CD4-positive, alpha-beta T cell treated with Interleukin-21 for 1 hour (primary cell): Measurements from ENCODE around the gene PKP4.
"Not testable (repeated sequence)": the region's sequence is repeated elsewhere in the genome, so short reads cannot be mapped to it uniquely, and the experiment has no call there.

Source experiments
- DNase-seq: peaks from one replicate; pipeline ENCODE4 v3.0.0-alpha.2; 2020

Gene PKP4

DNA sequence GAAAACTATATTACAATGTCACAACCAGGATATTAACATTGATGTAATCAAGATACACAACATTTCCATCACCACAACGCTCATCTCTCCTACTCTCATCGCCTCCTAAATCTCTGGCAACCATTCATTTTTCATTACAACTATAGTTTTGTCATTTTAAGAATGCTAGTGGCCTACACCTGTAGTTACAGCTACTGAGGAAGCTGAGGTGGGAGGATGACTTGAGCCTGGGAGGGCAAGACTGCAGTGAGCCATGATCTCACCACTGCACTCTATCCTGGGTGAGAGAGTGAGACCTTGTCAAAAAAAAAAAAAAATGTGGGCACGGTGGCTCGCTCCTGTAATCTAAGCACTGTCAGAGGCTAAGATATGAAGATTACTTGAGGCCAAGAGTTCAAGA lies 10.5 kb downstream of the PKP4 start:
- DNase-seq = no peak

DNA sequence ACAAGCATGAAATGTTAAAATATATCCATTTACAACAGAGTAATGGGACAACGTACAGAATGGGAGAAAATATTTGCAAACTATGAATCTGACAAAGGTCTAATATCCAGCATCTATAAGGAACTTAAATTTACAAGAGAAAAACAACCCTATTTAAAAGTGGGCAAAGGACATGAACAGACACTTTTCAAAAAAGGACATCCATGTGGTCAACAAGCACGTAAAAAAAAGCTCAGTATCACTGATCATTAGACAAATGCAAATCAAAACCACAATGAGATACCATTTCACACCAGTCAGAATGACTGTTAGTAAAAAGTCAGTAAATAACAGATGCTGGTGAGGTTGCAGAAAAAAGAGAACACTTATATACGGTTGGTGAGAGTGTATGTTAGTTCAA lies 16.1 kb downstream of the PKP4 start:
- DNase-seq = not testable (repeated sequence)

DNA sequence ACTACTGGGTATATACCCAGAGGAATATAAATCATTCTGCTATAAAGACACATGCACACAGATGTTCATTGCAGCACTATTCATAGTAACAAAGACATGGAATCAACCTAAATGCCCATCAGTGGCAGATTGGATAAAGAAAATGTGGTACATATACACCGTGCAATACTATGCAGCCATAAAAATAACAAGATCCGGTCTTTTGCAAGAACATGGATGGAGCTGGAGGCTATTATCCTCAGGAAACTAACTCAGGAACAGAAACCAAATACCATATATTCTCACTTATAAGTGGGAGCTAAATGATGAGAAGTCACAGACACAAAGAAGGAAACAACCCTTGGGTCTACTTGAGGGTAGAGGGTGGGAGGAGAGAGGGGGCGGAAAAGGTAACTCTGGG lies 16.5 kb downstream of the PKP4 start:
- not testable (repeated sequence) for DNase-seq

DNA sequence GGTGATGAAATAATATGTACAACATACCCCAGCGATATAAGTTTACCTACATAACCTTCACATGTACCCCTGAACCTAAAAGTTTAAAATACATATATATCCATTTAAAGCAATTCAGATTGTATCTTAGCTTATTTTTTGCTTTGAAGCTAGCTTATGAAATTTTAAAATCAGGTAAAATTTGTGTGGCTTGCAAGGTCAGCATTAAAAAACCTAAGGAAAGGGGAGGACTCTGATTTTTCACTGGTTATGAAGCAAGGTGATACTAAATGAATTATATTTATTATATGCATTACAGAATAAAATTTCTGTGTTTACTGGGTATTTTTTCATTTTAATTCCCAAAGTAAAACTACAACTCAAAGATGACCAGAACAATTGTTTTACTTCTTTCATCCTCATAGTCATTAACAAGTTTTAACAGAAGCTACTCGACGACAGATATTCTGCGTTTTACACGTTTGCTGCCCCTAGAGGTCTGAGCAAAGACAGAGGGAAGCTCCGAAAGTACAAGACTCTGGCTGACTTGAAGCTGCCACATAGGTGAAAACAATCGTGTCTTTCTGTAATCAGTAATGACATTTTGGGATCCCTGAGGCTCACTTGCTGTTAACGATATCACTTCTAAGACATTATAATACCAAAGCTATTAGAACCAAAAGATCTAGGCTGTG lies 17.1 kb downstream of the PKP4 start:
- no peak for DNase-seq

DNA sequence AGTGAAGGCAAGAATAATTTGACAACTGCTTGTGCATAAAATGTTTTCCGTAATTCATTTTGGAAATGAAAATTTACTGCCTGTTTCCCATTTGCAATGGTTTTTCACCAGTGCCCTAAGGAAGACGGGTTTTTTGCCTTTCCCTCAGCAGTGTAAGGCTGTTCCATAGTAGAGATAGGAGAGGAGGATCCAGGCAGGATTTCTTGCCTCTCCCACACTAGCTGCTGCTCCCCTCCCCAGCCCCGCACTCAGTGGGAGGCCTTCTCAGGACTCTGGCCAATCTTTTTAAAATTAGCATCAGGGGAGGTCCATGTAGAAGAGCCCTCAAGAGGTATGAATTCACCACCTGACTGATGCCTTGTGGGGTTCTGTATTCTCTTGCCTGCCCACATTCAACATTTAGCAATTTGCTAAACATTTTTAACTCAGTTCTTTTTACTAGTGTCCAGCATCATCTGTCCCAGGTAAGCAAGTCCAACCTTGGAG lies 17.8 kb downstream of the PKP4 start:
- not testable (repeated sequence) for DNase-seq

DNA sequence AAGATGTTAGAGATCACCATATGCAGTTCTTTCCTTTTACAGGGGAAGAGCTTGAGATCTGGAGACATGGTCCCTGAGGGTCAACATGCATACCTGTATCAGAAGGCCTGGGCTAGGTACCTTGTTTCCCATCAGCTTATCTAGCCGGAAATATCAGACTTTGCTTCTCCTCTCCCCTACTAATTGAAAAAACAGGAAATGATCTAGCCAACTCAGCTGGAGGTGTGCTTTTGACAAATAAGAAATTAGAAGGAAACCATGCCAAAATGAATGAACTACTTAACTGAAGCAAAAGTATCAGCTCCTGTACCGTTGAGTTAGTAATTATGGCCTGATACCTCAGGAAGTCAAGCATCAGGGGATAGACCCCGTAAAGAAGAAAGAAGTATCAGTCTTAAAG lies 20.4 kb downstream of the PKP4 start:
- peak; percentile 24 for DNase-seq

DNA sequence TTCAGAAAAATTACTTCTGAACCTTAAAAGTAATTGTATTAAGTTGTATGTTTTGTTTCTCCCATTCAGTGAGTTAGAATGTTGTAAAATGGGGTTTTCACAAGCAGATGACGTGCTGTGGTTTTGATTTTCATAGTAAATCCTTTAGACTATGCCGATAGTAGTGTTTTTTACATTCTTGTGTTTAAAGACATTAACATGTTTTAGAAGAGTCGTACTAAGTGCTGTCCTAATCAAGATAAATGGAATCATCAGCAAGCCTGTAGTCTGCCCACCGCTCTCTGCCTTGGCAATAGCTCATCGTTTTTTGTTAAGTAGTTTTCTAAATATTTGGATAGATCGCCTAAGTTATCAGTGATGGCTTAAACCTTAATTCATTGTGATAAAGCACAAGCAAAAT lies 21.5 kb downstream of the PKP4 start:
- no peak for DNase-seq

DNA sequence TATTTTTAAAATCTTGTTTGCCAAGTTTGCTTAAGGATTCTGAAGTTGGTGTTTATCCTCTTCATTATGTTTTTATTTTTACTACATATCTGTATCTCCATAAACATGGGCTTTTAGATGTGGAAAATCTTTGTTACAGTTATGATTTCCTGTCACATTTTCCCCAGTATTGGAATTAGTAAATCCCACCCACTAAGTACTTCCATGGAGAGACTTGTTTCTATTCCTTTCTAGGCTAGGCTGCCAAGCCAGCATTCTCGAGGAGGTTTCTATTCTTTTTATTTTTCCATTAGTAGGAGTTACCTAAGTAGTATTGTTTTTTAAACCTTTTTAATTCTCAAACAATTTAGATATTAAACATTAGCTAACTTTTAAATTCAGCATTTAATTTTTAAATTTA lies 22.1 kb downstream of the PKP4 start:
- DNase-seq = no peak

DNA sequence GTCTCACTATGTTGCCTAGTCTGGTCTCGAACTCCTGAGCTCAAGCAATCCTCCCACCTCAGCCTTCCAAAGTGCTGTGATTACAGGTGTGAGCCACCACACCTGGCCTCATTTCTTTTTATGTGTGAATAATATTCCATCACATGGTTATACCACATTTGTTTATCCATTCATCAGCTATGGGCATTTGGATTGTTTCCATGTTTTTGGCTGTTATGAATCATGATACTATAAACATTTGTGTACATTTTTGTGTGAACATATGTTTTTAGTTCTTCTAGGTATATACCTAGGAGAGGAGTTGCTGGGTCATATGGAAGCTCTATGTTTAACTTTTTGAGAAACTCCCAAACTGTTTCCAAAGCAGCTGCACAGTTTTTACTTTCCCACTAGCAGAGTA lies 24.4 kb downstream of the PKP4 start:
- no peak for DNase-seq

DNA sequence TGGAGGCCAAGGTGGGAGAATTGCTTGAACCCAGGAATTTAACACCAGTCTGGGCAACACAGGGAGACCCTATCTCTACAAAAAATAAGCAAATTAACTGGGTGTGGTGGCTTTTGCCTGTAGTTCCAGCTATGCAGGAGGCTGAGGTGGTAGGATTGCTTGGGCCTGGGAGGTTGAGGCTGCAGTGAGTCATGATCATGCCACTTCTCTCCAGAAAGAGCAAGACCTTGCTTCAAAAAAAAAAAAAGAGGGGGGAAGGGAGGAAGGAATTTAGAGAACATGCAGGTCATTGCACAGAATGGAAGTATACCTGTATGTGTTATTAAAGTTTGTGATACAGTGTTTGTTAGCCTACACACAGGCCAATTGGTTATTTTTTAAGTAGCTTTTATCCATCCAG lies 25.8 kb downstream of the PKP4 start:
- no peak for DNase-seq

DNA sequence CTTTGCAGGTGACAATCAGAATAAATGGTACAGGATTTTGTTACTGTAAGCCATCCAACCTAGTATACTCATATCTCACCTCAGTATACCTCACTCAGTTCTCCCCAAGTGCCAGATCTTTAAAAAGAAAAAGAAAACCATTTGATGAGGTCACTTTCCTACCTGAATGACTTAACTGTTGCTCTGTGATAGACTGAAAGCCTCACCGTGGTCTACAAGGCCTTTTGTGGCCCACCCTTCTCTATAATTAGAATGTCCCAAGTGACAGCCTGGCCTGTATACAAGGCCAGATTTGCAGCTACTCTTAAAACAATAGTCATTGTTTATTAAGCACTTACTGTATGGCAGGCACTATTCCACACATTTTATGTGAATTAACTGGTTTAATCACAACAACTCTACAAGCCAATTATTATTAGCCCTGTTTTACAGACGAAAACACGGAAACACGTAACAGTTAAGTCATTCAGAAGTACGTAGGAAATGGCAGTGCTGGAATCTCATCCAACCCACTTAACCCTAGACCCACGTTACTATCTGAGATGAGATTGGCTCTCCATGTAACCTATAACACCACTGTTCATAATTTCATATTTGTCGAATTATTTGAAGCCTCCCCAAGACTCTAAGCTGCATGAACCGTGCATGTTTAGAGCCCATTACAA lies 28.3 kb downstream of the PKP4 start:
- DNase-seq = no peak

DNA sequence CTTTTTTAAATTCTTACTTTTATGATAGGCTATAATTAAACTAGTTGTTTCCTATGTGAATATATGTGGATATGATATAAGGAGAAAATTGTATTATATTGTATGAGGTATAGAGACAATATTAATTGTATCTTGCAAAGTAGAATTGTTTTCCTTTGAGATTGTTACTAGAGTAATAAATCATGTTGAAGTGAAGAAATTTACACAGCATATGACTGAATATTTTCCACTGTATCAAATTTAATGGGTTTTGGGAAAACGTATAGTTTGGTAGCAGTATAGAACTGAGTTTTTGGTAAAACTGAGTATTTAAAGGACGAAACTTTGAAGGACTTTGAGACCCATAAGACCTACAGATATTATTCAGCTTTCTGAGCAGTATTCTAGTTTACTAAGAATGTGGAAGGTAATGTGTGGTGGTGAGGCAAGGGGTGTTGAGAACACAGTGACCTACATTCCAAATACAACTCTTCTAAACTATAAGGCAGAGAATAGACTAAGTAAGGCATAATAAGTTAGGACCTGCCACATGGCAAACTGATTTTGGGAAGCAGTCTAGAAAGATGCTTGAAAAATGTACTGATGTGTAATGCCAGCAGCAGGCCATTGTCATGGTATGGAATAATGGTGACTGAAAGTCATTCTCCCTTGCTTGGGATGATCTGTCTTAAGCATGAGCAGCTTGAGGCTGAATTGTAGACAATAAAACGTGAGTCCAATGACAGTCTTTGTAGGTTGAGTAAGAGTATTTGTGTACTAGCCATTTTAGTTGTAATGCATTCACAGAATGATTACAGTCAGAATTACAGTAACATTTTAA lies 29.6 kb downstream of the PKP4 start:
- no peak for DNase-seq

DNA sequence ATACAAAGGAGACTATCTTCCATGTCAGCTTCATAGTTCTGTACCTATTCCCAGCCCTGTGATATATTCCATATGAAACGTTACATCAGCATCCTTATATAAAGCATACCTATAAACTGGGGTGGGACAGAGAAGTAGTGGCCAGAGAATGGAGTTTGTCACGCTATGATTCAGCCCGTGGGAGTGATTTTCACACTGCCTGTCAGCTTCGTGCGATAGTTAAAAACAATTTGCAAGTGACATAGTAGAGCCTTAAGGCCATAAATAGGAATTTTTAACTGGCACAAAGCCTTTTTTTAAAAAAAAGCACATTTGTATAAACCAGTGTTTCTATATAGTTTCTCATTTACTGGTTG lies 30.2 kb downstream of the PKP4 start:
- DNase-seq = no peak

DNA sequence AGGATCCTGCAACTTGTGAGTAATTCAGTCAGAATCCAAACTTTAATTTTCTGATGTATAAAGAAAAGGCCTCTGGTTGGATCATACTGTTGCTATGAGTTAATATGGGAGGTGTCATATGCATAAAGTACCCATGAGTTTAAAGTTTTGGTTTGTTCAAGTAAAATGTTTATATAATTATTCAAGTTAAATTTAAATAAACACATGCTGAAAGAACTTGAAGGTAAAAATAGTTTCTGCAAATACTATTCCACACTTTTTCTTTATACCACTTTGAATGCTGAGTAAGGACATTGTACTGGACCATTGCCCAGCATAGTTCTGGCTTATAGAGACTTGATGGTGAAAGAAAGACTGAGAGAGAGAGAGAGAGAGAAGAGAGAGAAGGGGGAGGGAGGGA lies 30.7 kb downstream of the PKP4 start:
- no peak for DNase-seq

DNA sequence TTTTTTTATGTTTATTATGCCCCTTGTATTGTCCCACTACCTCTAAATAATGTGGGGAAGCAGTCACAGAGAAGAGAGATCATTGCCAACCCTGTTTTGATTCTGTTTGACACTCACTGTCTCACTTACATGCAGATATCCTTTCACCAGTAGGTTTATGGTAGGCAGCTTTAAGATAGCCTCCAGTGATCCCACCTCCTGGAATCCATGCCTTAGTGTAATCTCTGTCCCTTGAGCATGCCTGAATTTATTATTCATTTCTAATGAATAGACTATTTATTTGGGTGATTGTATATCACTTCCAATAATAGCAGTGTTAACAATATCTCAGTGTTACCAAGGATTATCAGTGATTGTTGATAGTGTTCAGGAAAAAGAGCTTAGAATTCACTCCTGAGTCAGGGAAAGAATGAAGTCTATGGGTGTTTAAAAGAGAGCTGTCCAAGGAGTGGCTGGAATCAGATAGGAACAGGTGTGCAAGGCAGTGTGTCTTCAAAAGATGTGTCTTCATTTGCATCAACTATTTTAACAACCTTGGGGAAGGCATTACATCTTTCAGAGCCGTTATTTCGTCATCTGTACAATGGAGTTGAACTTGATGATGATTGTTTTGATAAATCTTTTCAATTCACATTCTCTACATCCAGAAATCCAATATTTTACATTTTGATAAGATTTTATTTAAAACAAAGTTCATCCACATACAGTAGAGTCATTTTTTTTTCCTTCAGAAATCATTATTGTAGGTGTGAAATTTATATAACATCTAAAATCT lies 31.9 kb downstream of the PKP4 start:
- DNase-seq = no peak

DNA sequence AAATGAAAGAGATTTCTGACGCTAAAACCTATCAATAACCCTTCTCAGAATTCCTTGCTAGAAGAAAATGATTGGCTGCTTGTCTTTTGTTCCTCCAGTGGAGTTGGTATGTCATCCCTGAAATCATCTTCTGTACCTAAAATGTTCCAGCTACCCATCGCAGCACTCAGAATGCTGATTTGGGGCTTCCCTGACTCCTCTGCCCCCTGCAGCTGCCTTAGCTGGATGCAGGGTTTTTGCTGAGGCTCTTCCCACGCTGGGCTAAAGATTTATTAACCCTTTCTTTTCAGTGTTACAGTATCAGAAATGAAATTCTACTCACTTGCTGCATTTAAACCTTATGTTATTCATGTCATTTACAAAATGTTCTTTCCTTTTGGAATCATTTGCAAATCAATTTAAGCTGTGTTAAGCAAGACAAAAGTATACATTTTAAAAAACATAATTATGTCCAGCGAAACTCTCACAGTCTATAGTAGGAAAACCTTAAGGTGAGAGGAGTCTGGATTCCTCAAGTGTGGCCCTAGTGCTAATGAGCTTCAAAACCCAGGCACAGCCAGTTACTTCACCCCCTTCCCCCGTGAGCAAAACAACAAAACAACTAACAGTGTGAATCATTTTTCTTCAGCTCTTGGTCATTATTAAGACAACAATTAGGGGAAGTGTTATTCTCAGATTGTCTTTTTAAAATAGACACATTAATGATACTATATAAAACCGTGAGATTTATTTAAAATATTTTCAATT lies 32.8 kb downstream of the PKP4 start:
- no peak for DNase-seq

DNA sequence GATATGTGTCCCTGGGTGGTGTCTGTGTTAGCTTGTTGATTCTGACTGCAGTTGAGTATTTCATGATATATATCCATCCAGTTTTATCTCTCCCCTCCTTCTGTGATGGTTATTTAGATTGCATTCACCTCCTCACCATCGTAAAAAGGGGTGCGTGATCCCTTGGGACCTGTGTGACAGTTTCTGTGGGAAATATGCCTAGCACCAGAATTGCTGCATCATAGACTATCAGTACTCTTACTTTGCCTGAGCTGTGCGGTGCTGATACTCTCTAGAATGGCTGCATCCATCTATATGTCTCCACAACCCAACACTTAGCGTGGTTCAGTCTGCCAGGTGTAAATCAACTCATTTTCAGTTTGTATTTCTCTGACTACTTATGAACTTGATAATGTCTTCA lies 34.3 kb downstream of the PKP4 start:
- DNase-seq = no peak

DNA sequence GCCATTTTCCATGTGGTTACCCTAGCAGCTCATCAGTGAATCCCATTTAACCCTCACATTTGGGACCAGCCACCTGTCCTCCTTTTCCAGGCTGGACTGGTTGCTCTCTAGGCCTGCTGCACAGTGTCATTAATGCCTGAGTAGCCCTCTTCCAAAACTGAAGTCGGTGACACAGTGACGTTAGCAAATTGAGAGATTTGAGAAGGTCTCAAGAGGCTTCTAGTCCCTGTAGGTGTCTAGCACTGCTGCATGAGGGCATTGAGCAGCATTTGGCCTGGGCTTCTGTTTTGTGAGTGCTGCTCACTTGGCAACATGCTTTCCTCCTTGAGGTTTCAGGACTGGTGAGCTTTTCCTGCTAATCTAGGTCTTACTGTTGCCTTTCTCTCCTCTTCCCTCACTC lies 36.7 kb downstream of the PKP4 start:
- no peak for DNase-seq

DNA sequence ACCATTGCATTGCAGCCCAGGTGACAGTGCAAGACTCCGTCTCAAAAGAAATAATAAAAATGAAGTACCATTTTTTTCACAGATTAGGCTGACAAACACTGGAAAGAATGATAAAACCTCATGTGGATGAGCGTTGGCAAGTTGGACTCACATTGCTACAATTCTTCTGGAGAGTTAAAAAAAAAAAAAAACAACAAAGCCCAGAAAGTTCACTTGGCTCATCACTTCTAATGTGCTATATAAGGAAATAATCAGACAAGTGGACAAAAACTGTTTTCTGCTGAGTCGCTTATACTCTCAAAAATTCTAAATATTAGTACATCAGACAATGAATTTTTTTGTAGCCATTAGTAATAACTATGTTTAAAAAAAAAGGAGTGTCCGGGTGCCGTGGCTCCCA lies 38.4 kb downstream of the PKP4 start:
- no peak for DNase-seq

DNA sequence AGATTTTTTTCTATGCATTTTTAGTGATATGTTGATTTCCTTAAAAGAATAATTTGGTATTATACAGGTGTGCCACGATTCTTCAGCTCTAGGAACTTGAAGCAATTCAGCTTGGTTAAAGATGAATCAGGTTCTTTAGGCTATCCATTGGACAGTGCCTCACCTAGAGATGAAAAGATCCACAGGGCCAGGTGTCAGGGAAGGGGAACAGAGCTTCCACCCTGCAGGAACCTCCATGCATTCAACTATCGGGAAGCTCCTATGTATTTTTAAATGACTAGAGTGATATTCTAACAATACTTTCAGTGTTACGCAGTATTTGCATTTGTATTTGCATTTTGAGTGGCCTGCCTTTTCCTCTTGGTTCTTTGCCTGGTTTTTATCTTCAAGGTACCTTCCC lies 40.2 kb downstream of the PKP4 start:
- DNase-seq = no peak

DNA sequence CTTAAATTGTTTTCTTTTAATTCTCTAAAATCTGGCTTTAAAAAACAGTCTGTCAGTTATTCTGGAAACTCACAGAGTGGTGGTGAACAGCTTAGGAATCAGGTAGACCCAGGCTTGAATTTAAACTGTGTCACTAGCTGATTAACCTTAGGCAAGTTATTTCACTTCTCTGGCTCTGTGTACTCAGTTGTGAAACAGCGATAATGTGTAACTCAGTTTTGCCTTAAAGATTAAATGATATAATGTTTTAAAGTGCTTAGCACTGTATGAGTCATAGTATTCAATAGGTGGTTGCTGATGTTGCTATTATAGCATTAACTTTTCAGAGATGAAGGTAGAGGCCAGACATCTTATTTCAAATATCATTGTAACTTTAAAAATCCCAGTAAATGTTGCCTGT lies 40.7 kb downstream of the PKP4 start:
- no peak for DNase-seq

DNA sequence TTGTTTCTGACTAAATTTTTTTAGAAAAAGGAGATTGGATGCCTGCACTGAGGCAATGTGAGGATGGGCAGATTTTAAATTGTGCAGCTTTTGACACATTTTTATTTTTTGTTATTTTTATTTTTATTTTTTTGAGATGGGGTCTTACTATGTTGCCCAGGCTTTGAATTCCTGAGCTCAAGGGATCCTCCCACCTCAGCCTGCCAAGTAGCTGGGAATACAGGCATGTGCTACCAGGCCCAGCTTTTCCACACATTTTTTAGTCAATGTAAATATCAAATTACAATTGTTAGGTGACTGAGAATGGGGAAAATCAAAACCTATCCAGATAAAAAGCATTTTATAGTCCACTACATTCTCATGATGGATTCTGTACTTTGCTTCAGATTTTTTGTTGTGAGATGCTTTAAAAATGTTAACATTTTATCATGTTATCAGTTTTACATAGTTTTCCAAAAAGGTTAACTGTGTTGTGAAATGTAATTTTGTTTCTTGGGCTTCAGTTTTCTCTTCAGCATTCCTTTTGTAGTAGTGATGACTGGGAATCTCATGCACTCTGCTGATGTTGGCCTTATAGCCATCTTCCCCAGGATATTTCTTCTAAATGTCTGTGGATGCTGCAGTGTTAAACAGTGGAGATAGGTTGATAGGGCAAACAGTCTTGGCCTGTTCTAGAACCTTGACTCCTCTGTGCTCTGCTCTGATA lies 41.4 kb downstream of the PKP4 start:
- no peak for DNase-seq
